PC-9 (cell line): ENCODE data around the gene SNRNP35. TPM values are rescaled to one million over a fixed set of nuclear protein-coding genes. Genes with fewer than 3 reads are reported as not detected.

Experiments used
- BruUV-seq: library from RNA; stranded (reverse); fragments of 400-500 nt; replicated peaks from 2 replicates; lab custom pipeline; 2021; lab: Mats Ljungman, UMichigan
- CTCF ChIA-PET: fragments of 300-600 bp; sonication (Branson Sonifier 250); formaldehyde crosslinking; loops from one replicate; lab custom pipeline; 2022; ENCODE audit warnings: antibody characterized with exemption; lab: Charles Lee
- POLR2A ChIA-PET: fragments of 300-600 bp; sonication (Branson Sonifier 250); formaldehyde crosslinking; loops from one replicate; lab custom pipeline; 2022; ENCODE audit warnings: antibody characterized with exemption; ENCODE audit not compliant: unreplicated experiment; lab: Charles Lee
- DNase-seq, 2 experiments: peaks; one replicate each; pipeline versions ENCODE4 v3.0.0 to v3.0.0-alpha.2; 2015 to 2022; ENCODE audit warnings: mixed read lengths in 1 of 2
- H2AFZ ChIP-seq: fragments of 200-600 bp; sonication (generic); 2 replicates; pipeline ENCODE4 v1.8.1; 2017; ENCODE audit warnings: antibody characterized with exemption
- H3F3A ChIP-seq: fragments of 200-600 bp; sonication (generic); 2 replicates; pipeline ENCODE4 v1.8.1; 2017; ENCODE audit warnings: antibody characterized with exemption, mild to moderate bottlenecking, low read depth; ENCODE audit not compliant: insufficient read depth
- H3K27ac ChIP-seq: fragments of 200-600 bp; sonication (generic); 2 replicates; pipeline ENCODE4 v1.6.1; 2016; ENCODE audit warnings: mixed run types
- H3K27me3 ChIP-seq: fragments of 200-600 bp; sonication (generic); 2 replicates; pipeline ENCODE4 v1.6.1; 2016; ENCODE audit warnings: low read depth, mixed run types; ENCODE audit not compliant: insufficient read depth
- H3K36me3 ChIP-seq: fragments of 200-600 bp; sonication (generic); 2 replicates; pipeline ENCODE4 v1.6.1; 2016; ENCODE audit warnings: low read depth, mixed run types
- H3K4me1 ChIP-seq: fragments of 200-600 bp; sonication (generic); replicated peaks from 2 replicates; pipeline ENCODE4 v1.6.1; 2016; ENCODE audit warnings: mixed run types; ENCODE audit not compliant: insufficient read depth
- H3K4me2 ChIP-seq: fragments of 200-600 bp; sonication (generic); 2 replicates; pipeline ENCODE4 v1.6.1; 2017; ENCODE audit warnings: mixed run types
- H3K4me3 ChIP-seq: fragments of 200-600 bp; sonication (generic); 2 replicates; pipeline ENCODE4 v1.6.1; 2016; ENCODE audit warnings: mixed run types
- H3K79me2 ChIP-seq: fragments of 200-600 bp; sonication (generic); 2 replicates; pipeline ENCODE4 v1.6.1; 2017; ENCODE audit warnings: low read depth, mixed run types
- H3K9me2 ChIP-seq: fragments of 200-600 bp; sonication (generic); 2 replicates; pipeline ENCODE4 v1.8.1; 2017; ENCODE audit warnings: mild to moderate bottlenecking; ENCODE audit not compliant: insufficient read depth
- H3K9me3 ChIP-seq: fragments of 200-600 bp; sonication (generic); 2 replicates; pipeline ENCODE4 v1.8.1; 2016; ENCODE audit warnings: low read depth; ENCODE audit not compliant: insufficient read depth
- H4K20me1 ChIP-seq: fragments of 200-600 bp; sonication (generic); 2 replicates; pipeline ENCODE4 v1.8.1; 2017; ENCODE audit not compliant: insufficient read depth
- CTCF ChIP-seq: fragments of 200-600 bp; sonication (generic); conservative IDR thresholded peaks from 2 replicates; pipeline ENCODE4 v1.6.1; 2017; ENCODE audit warnings: mixed run types, antibody characterized with exemption, mild to moderate bottlenecking, moderate library complexity
- EZH2 ChIP-seq: fragments of 200-600 bp; sonication (generic); IDR thresholded peaks from 2 replicates; pipeline ENCODE4 v1.8.0; 2017; ENCODE audit warnings: antibody characterized with exemption, low read depth
- intact Hi-C: fragments of 100-400 bp; cut with micrococcal nuclease; formaldehyde crosslinking; loops from one replicate; pipeline ENCODE4 v1.10.0; 2022; ENCODE audit not compliant: unreplicated experiment
- total RNA-seq: library from RNA; stranded (reverse); gene quantifications from 2 replicates; pipeline ENCODE4 v1.2.3, GENCODE V29; 2021

SNRNP35 gene
- total RNA-seq, 1 experiment from 2014 or later = 24.3 TPM

DNA sequence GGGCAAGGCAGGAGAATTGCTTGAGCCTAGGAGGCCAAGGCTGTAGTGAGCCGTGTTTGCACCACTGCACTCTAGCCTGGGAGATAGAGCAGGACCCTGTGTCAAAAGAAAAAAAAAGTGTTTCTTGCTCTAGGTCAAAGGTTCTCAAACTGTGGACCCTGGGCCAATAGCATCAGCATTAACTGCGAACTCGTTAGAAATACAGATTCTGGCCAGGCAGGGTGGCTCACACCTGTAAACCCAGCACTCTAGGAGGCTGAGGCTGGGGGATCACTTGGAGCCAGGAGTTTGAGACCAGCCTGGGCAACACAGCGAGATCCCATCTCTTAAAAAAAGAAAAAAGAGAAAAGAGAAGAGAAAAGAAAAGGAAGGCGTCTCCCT lies 22.3 kb upstream of the SNRNP35 start:
- no peak overlapping the region for H3K27ac ChIP-seq
- no peaks in the 10 kb centered on the region for H3K9me2 ChIP-seq
- BruUV-seq = no TSS peak
- DNase-seq = no peak
- peak overlapping the region; percentile 86 for H3K4me2 ChIP-seq
- peak overlapping the region; percentile 91 for H2AFZ ChIP-seq
- peak overlapping the region; percentile 58 for H3K4me3 ChIP-seq
- H3F3A ChIP-seq = no peaks in the 10 kb centered on the region; the same call in 1 of the 2 replicates
- H3K4me1 ChIP-seq = 0 out of 2 replicates have a peak, but pooled peaks cover 4% of the 10 kb centered on the region
- POLR2A ChIA-PET = interaction anchor here (0.5 to 0.7 kb wide), 2 partner anchors 16 to 114 kb away, joined by 3 to 6 read pairs; no protein-coding TSS in a partner anchor
- TF ChIP-seq CTCF (no peak), EZH2 (no peak)
- no peaks in the 10 kb centered on the region for H3K27me3 ChIP-seq
- no peaks in the 10 kb centered on the region for H3K36me3 ChIP-seq
- peaks cover 9% of the 10 kb centered on the region; the same call in 1 of the 2 replicates for H3K79me2 ChIP-seq
- no peaks in the 10 kb centered on the region for H3K9me3 ChIP-seq
- intact Hi-C loops = loop anchor here (5.0 kb wide), 1 partner anchor 147 kb away; the partner anchor contains the start of gene TMED2
- CTCF ChIA-PET = no interaction called here
- H4K20me1 ChIP-seq = no peaks in the 10 kb centered on the region

- POLR2A ChIA-PET = interaction anchor here (0.5 to 0.7 kb wide), 2 partner anchors 16 to 114 kb away, joined by 3 to 6 read pairs; no protein-coding TSS in a partner anchor
- DNase-seq = peak; percentile 66 to 89
- Histone ChIP-seq H3F3A (no peaks in the 10 kb centered on the region; the same call in 1 of the 2 replicates), H3K36me3 (no peaks in the 10 kb centered on the region), H3K27me3 (no peaks in the 10 kb centered on the region), H3K79me2 (peaks cover 9% of the 10 kb centered on the region; the same call in 1 of the 2 replicates), H3K4me2 (peak within 1 kb of the TSS; percentile 86), H2AFZ (peak within 1 kb of the TSS; percentile 91), H3K27ac (no peak within 1 kb of the TSS), H3K4me1 (0 out of 2 replicates have a peak, but pooled peaks cover 4% of the 10 kb centered on the region), H3K4me3 (peak within 1 kb of the TSS; percentile 58), H3K9me2 (no peaks in the 10 kb centered on the region), H4K20me1 (no peaks in the 10 kb centered on the region), H3K9me3 (no peaks in the 10 kb centered on the region)
- TF ChIP-seq CTCF (no peak), EZH2 (no peak)
- intact Hi-C loops = loop anchor here (5.0 kb wide), 1 partner anchor 146 kb away; the partner anchor contains the start of gene TMED2
- CTCF ChIA-PET = no interaction called here
- BruUV-seq = no TSS peak
Measured at GRCh38 chr12:123436017-123436964, 21.6 kb upstream of the SNRNP35 start, which contains the start of gene RILPL2. TSS of gene RILPL2 (minus strand) at chr12:123436684. CDS start at chr12:123436420, 264 bp downstream.

- peaks cover 31% of the 10 kb centered on the region for H3K4me1 ChIP-seq
- no peaks in the 10 kb centered on the region for H3K79me2 ChIP-seq
- H3K36me3 ChIP-seq = no peaks in the 10 kb centered on the region
- DNase-seq = no peak
- H3K4me2 ChIP-seq = no peak overlapping the region
- no peaks in the 10 kb centered on the region for H3K27me3 ChIP-seq
- BruUV-seq = no TSS peak
- H3K27ac ChIP-seq = no peak overlapping the region
- H4K20me1 ChIP-seq = no peaks in the 10 kb centered on the region
- no peaks in the 10 kb centered on the region for H3K9me3 ChIP-seq
- H3K4me3 ChIP-seq = no peak overlapping the region
- TF ChIP-seq EZH2 (no peak), CTCF (no peak)
- ChIA-PET POLR2A (interaction anchor here (0.7 kb wide), 1 partner anchor 16 kb away, joined by 6 read pairs; no protein-coding TSS in a partner anchor), CTCF (no interaction called here)
- no peak overlapping the region for H2AFZ ChIP-seq
- H3F3A ChIP-seq = peaks cover 27% of the 10 kb centered on the region
- intact Hi-C loops = no loop called here
- no peaks in the 10 kb centered on the region for H3K9me2 ChIP-seq
Measured at GRCh38 chr12:123441523-123442164, 16.3 kb upstream of the SNRNP35 start.
